Esophagus squamous epithelium (tissue), 5 donors: ENCODE measurements around the gene ATG4B. TPM values are rescaled to one million over a fixed set of nuclear protein-coding genes. Genes with fewer than 3 reads are reported as not detected.
A peak's percentile ranks its signal among the peaks of the same experiment; 100 is the strongest.

Experiments
- DNase-seq: peaks from one replicate; lab custom pipeline; 2025; lab: John Stamatoyannopoulos, UW
- H3K27ac ChIP-seq, 4 donors: fragments of 200-600 bp; sonication (generic); one replicate each; pipeline ENCODE4 v1.5.1; 2016 to 2019; ENCODE audit warnings: mild to moderate bottlenecking in 1 of 4
- H3K27me3 ChIP-seq, 4 donors: fragments of 200-600 bp; sonication (generic); 1 replicate in 3 of 4; 2 replicates in 1 of 4; pipeline versions ENCODE4 v1.5.1 to v1.6.0; 2017 to 2021; ENCODE audit warnings: antibody characterized with exemption in 1 of 4
- H3K36me3 ChIP-seq, 3 donors: fragments of 200-600 bp; sonication (generic); one replicate each; pipeline ENCODE4 v1.5.1; 2016 to 2019
- H3K4me1 ChIP-seq, 3 donors: fragments of 200-600 bp; sonication (generic); one replicate each; pipeline ENCODE4 v1.5.1; 2017 to 2019
- H3K4me3 ChIP-seq, 4 donors: fragments of 200-600 bp; sonication (generic); 1 replicate in 3 of 4; 2 replicates in 1 of 4; pipeline ENCODE4 v1.5.1; 2016 to 2019; ENCODE audit warnings: mild to moderate bottlenecking in 2 of 4, moderate library complexity in 1 of 4
- H3K9me3 ChIP-seq, 3 donors: fragments of 200-600 bp; sonication (generic); one replicate each; pipeline ENCODE4 v1.5.1; 2016 to 2019
- POLR2A ChIP-seq, 4 donors: fragments of 450-650 bp; IDR thresholded peaks; one replicate each; pipeline ENCODE4 v1.6.1; 2017; ENCODE audit warnings: antibody characterized with exemption in 4 of 4, mild to moderate bottlenecking in 4 of 4, moderate library complexity in 3 of 4
- WGBS, 2 donors: methylation state at CpG; one replicate each; pipeline ENCODE4 v1.1.5; 2018; 5-methylcytosine and 5-hydroxymethylcytosine counted together
- intact Hi-C: fragments of 100-400 bp; cut with DNase I; formaldehyde crosslinking; loops from one replicate; pipeline ENCODE4 v1.15.0; 2022
- total RNA-seq, 4 donors: library from RNA; depleted of rRNA; stranded (reverse); fragments of >200 nt; gene quantifications; one replicate each; pipeline ENCODE4 v1.1.0, GENCODE V29; 2016
- TF ChIP-seq, protein P1 (sequence below), 6 experiments: fragments of 450-650 bp in 4 of 6; fragments of 200-600 bp in 2 of 6; sonication (generic) in 2 of 6; IDR thresholded peaks; one replicate each; pipeline ENCODE4 v1.5.1; 2016 to 2019; ENCODE audit warnings: antibody characterized with exemption in 6 of 6, mild to moderate bottlenecking in 4 of 6, moderate library complexity in 4 of 6
- donor health status: DM: yes; HTN: yes; CAD: no.

Gene ATG4B
- total RNA-seq, 4 donors from 2014 or later: 33.0 to 60.9 (median 45.6) TPM

DNA sequence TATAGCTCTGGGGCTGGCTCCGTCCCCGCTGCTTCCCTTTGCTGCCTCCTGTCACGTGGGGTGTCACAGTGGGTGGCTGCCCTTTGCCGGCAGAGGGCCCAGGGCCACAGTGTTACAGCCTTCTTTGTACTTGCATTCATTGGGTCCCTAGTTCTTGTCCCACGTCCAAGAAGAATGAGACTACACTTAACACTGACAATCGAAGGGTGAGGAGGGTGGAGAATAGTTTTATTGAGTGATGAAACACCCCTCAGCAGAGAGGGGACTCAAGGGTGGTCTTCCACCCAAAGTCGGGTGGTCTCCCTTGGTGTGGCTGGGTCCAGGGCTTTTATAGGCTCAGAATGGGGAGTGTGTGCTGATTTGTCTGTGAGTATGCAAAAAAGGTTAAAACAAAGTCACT, 1.9 kb downstream of the ATG4B start:
- no peak for DNase-seq
- peaks cover 18 to 65% (median 39%) of the 10 kb centered on the region in 3 donors for H3K4me1 ChIP-seq

DNA sequence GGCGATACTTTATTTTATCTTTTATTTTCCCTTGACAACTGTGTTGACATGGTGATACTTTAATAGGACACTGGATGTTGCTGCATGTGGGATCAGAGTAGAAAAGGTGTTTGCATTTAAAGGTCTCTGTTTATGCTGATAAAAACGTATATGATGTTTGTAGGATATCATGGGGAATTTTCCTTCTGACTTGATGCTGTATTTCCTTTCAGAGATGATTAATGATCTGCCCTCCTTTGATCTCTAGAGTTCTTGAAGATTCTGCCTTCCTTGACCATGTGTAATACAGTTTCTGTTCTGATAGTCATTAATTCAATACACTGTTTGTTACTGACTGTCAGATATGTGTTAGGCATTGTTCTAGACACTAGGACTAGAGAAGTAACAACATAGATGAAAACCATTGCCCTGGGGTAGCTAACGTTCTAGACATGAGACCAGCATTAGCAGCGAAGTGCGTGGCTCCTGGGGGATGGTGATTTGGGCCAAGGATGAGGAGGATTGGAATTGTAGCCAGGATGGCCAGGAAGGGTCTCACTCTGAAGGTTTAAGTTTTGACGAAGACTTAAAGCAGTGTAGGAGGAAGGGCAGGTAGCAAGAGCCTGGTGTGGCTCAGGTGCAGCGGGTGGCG, 2.8 kb downstream of the ATG4B start:
- DNase-seq: no peak
- Histone ChIP-seq H3K27ac (no peak overlapping the region), H3K9me3 (no peaks in the 10 kb centered on the region), H3K4me3 (no peak overlapping the region), H3K36me3 (peaks cover 0 to 9% (median 0%) of the 10 kb centered on the region in 3 donors), H3K27me3 (no peaks in the 10 kb centered on the region), H3K4me1 (peaks cover 15 to 56% (median 33%) of the 10 kb centered on the region in 3 donors)
- 82 to 86% methylated on average over 8 of the region's 8 CpGs for WGBS, 2 donors
- intact Hi-C loops: no loop called here
- no peak for TF ChIP-seq POLR2A (IDR thresholded peaks at IDR 0.05)
- TF ChIP-seq, protein P1, sequence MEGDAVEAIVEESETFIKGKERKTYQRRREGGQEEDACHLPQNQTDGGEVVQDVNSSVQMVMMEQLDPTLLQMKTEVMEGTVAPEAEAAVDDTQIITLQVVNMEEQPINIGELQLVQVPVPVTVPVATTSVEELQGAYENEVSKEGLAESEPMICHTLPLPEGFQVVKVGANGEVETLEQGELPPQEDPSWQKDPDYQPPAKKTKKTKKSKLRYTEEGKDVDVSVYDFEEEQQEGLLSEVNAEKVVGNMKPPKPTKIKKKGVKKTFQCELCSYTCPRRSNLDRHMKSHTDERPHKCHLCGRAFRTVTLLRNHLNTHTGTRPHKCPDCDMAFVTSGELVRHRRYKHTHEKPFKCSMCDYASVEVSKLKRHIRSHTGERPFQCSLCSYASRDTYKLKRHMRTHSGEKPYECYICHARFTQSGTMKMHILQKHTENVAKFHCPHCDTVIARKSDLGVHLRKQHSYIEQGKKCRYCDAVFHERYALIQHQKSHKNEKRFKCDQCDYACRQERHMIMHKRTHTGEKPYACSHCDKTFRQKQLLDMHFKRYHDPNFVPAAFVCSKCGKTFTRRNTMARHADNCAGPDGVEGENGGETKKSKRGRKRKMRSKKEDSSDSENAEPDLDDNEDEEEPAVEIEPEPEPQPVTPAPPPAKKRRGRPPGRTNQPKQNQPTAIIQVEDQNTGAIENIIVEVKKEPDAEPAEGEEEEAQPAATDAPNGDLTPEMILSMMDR (IDR thresholded peaks at IDR 0.05): no peak

More for the DNA sequence above, 1.9 kb downstream of the ATG4B start:
- no peak overlapping the region for H3K27ac ChIP-seq
- no peak for TF ChIP-seq POLR2A (IDR thresholded peaks at IDR 0.05)
- TF ChIP-seq, protein P1 (IDR thresholded peaks at IDR 0.05): no peak
- intact Hi-C loops: no loop called here
- no peaks in the 10 kb centered on the region for H3K9me3 ChIP-seq
- WGBS, 2 donors: 90% methylated on average over 6 to 7 of the region's 7 CpGs
- H3K27me3 ChIP-seq: no peaks in the 10 kb centered on the region
- peaks cover 0 to 11% (median 0%) of the 10 kb centered on the region in 3 donors for H3K36me3 ChIP-seq
- H3K4me3 ChIP-seq: peak overlapping the region in 1 of 4 donors; percentile 99

DNA sequence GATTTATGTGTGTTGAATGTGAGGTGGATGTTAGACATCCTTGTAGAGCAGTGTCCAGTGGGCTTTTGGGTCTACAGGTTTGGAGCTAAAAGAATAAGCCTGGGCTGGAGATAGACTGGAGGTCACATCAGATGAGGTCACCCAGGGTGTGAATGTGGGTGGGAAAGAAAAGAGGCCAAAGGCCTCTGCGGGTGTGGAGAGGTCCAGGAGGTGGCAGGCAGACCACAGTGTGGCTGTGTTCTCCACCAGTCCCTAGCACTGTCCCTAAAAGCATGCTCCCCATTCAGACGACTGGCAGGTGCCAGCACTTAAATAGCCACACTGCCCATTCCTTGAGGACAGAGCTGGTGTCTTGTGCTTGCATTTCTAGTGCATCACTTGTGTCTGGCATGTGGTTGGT, 4.1 kb downstream of the ATG4B start:
- Histone ChIP-seq H3K27ac (no peak overlapping the region), H3K4me3 (no peak overlapping the region), H3K4me1 (peaks cover 9 to 50% (median 25%) of the 10 kb centered on the region in 3 donors), H3K9me3 (no peaks in the 10 kb centered on the region), H3K36me3 (peaks cover 0 to 18% (median 0%) of the 10 kb centered on the region in 3 donors), H3K27me3 (no peaks in the 10 kb centered on the region)
- whole genome bisulfite sequencing, 2 donors: 58 to 79% methylated on average over 2 of the region's 2 CpGs
- DNase-seq: no peak
- intact Hi-C loops: no loop called here
- TF ChIP-seq, protein P1 (IDR thresholded peaks at IDR 0.05): no peak
- no peak for TF ChIP-seq POLR2A (IDR thresholded peaks at IDR 0.05)

DNA sequence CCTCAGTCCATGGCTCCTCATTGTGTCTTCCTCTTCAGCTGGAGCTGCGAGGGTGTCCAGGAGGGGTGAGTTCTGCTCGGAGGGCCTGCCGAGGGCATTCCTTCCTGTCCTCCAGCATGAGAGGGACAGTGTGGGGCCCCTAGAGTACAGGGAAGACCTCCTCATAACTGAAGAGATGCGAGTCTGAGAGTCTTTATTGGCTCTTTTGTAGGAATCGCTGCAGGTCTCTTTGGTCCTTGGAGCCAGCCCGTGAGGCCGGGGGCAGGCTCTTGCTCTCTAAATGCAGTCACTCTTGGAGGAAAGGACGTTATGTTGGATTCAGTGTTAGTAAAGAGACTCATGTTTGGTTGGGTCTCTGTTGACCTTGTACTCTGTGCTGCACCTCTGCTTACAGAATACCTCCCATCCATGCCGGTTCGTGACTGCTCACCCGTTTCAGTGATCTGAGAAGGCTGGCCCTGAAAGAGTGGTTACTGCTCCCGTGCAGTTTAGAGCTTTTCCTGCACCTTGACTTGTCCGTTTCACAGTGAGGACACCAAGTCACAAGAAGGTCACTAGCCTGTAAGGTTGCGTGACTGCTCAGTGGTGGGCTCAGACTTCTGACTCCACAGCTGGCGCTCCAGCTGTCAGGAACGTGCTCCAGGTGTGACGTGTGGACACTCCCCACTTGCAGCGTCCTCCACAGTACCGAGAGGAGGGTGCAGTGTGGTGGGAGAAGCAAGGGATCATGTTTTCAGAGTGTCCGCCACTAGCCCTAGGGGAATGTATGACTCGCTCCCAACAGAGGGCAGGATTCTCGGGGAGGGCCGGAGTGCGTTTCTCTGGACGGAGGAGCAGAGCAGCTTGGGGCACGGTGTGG, 7.8 kb downstream of the ATG4B start:
- Histone ChIP-seq H3K27ac (no peak overlapping the region), H3K27me3 (no peaks in the 10 kb centered on the region), H3K36me3 (peaks cover 0 to 22% (median 0%) of the 10 kb centered on the region in 3 donors), H3K4me3 (no peak overlapping the region), H3K4me1 (peaks cover 0 to 48% (median 6%) of the 10 kb centered on the region in 3 donors), H3K9me3 (no peaks in the 10 kb centered on the region)
- TF ChIP-seq POLR2A (IDR thresholded peaks at IDR 0.05): no peak
- TF ChIP-seq, protein P1 (IDR thresholded peaks at IDR 0.05): no peak
- no peak for DNase-seq
- intact Hi-C loops: no loop called here
- 87 to 90% methylated on average over 10 to 14 of the region's 26 CpGs for WGBS, 2 donors
